ENCODE results near the gene AP3S1.

DNA sequence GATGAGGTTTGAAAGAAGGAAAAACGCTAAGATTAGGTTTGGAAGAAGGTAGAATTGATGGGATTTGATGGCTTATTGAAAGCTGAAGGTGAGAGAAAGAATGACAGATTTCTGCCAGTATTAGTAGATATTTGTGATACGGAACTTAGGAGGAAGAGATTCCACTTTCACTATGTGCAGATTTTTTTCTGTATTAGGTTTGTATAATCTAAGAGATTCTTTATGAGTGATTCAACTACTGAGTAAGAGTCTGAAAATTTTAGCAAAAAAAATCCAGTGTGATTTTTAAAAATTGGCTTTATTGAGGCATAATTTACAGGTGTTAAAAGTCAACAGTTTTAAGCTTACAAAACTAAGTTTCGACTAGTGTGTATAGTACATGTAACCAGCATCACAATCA, 54.1 kb downstream of the AP3S1 start:
- TF ChIP-seq POLR2A (IDR thresholded peaks at IDR 0.05), result no peak
- TF ChIP-seq, protein P1, sequence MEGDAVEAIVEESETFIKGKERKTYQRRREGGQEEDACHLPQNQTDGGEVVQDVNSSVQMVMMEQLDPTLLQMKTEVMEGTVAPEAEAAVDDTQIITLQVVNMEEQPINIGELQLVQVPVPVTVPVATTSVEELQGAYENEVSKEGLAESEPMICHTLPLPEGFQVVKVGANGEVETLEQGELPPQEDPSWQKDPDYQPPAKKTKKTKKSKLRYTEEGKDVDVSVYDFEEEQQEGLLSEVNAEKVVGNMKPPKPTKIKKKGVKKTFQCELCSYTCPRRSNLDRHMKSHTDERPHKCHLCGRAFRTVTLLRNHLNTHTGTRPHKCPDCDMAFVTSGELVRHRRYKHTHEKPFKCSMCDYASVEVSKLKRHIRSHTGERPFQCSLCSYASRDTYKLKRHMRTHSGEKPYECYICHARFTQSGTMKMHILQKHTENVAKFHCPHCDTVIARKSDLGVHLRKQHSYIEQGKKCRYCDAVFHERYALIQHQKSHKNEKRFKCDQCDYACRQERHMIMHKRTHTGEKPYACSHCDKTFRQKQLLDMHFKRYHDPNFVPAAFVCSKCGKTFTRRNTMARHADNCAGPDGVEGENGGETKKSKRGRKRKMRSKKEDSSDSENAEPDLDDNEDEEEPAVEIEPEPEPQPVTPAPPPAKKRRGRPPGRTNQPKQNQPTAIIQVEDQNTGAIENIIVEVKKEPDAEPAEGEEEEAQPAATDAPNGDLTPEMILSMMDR (IDR thresholded peaks at IDR 0.05), result no peak
